GM18867 (cell line): Measurements from ENCODE around the gene ZNF479.
"Not testable (repeated sequence)": the region's sequence is repeated elsewhere in the genome, so short reads cannot be mapped to it uniquely, and the experiment has no call there.

Experiments
- ATAC-seq: cut with Tn5 transposase; IDR thresholded peaks from one replicate; pipeline ENCODE4 v1.9.1; 2021; ENCODE audit warnings: mild to moderate bottlenecking, moderate library complexity; ENCODE audit not compliant: unreplicated experiment

Gene ZNF479

DNA sequence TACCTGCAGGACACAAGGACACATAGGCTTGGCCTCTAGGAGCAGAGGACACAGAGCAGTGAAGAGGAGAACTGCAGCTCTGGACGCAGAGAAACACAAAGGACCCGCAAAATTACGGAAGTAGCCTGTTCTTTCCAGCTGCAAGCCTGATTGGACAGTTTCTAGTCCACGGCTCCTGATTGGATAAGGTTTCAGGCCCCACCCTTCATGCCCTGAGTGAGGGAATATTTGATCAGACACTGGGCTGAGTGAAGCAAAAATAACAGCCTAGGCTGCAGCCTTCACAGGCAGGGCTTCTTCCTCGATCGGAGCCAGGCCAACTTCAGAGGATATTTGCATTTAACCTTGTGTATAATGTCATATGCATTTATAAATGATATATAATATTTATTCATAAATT is at the start of gene ZNF479:
Gene ZNF479, minus strand, starts transcription at position 101 of the 400 bp plus-strand sequence. CDS start 112 bp downstream, outside the sequence.
- not testable (repeated sequence) for ATAC-seq

DNA sequence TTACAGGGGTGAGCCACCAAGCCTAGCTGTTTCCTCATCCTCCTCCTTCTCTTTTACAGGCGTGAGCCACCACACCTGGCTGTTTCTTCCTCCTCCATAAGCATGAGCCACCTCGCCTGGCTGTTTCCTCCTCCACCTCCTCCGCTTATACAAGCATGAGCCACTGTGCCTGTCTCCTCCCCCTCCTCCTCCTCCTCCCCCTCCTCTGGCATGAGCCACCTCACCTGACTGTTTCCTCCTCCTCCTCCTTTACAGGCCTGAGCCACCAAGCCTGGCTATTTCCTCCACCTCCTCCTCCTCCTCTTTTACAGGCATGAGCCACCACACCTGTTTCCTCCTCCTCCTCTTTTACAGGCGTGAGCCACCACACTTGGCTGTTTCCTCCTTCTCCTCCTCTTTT is 49.8 kb upstream of the ZNF479 start:
- no peak for ATAC-seq

GRCh38 chr7:57181281-57181680 is 49.0 kb upstream of the ZNF479 start:
- ATAC-seq: no peak

GRCh38 chr7:57179776-57180415 is 47.7 kb upstream of the ZNF479 start:
- no peak for ATAC-seq

GRCh38 chr7:57178768-57179139 is 46.5 kb upstream of the ZNF479 start:
- ATAC-seq: no peak

DNA sequence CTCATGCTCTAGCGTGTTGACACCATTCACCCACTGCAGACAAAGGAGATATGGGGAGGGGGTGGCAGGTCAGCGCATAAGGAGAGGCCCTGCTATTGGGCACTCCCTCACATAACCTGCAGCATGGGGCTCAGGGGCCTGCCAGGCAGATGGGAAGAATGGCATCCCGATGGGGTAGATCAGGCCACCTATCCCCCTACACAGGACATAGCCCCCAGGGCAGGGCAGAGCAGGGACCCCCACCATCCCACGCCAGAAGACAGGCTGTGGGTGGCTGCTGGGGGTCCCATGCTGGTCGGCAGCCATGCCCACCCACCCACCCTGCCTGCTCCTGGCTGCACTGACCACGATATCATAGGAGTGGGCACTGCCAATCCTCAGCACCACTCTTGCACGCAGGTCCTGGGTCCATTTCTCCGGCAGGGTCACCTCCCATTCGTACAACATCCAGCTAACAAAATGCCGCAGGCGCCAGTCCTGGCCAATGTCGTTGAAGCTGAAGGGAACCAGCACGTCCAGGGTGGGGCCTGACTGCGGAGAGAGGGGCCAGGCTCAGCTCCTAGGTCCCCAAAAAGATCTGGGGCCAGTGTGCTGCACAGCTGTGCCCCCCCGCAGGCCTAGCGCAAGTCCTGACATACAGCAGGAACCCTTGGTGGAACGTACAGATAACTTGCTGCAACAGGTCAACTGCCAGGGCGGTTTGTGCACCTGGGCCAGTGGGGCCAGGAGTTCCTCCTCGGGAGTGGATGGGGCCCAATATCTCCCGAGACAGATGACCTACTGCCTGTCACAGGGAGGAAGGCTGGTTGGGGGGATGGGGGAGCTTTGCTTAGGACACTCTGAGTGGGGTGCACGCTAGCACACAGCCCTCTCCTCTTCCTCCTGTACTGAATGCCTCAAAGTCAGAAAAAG is 45.9 kb upstream of the ZNF479 start:
- no peak for ATAC-seq

GRCh38 chr7:57176928-57177635 is 44.8 kb upstream of the ZNF479 start:
- no peak for ATAC-seq

- no peak for ATAC-seq
These were observed 33.2 kb upstream of the ZNF479 start for GRCh38 chr7:57165285-57165899.

GRCh38 chr7:57120123-57120784 is 12.0 kb downstream of the ZNF479 start:
- ATAC-seq: not testable (repeated sequence)
